ENCODE results near the gene C10orf67. TPM values are rescaled to one million over a fixed set of nuclear protein-coding genes. Genes with fewer than 3 reads are reported as not detected.
A peak's percentile ranks its signal among the peaks of the same experiment; 100 is the strongest.

The C10orf67 gene
- total RNA-seq, 4 donors from 2014 or later, result not detected

GRCh38 chr10:23191764-23192711, 152.6 kb downstream of the C10orf67 start, which contains the start of gene PTF1A:
TSS of gene PTF1A (plus strand) at chr10:23192312. CDS start at chr10:23192531, 219 bp downstream.
- ATAC-seq, result no peak
- WGBS, 2 donors (ENCODE audit: low coverage in 1 of 2), result 5% methylated on average over 5 of the region's 107 CpGs; no CpG with 5 or more reads in 1 of the 2 donors
- peak within 1 kb of the TSS in 1 of 2 donors; percentile 8 for H3K4me3 ChIP-seq

GRCh38 chr10:23190872-23191763, 153.5 kb downstream of the C10orf67 start:
- no peak for ATAC-seq
- TF ChIP-seq EP300 (IDR thresholded peaks at IDR 0.05), result no peak
- no peak for TF ChIP-seq POLR2A (IDR thresholded peaks at IDR 0.05)
- TF ChIP-seq CTCF (IDR thresholded peaks at IDR 0.05), result no peak
- TF ChIP-seq POLR2AphosphoS5 (IDR thresholded peaks at IDR 0.05), result no peak
- H3K4me1 ChIP-seq, result peaks cover 0 to 32% (median 0%) of the 10 kb centered on the region in 3 donors
- no peaks in the 10 kb centered on the region for H3K36me3 ChIP-seq
- H3K4me3 ChIP-seq, result no peak overlapping the region
- H3K27ac ChIP-seq, result no peak overlapping the region
- H3K9me3 ChIP-seq, result no peaks in the 10 kb centered on the region
- 1 to 3% methylated on average over 18 to 25 of the region's 36 CpGs for WGBS, 2 donors (ENCODE audit: low coverage in 1 of 2)
- H3K27me3 ChIP-seq, result peaks cover 92% of the 10 kb centered on the region

More at GRCh38 chr10:23191764-23192711, 152.6 kb downstream of the C10orf67 start, which contains the start of gene PTF1A:
- peaks cover 100% of the 10 kb centered on the region for H3K27me3 ChIP-seq
- no peaks in the 10 kb centered on the region for H3K9me3 ChIP-seq
- peaks cover 0 to 32% (median 0%) of the 10 kb centered on the region in 3 donors for H3K4me1 ChIP-seq
- TF ChIP-seq EP300 (IDR thresholded peaks at IDR 0.05), result no peak
- TF ChIP-seq CTCF (IDR thresholded peaks at IDR 0.05), result no peak
- no peak for TF ChIP-seq POLR2AphosphoS5 (IDR thresholded peaks at IDR 0.05)
- TF ChIP-seq POLR2A (IDR thresholded peaks at IDR 0.05), result no peak
- H3K27ac ChIP-seq, result no peak within 1 kb of the TSS
- H3K36me3 ChIP-seq, result no peaks in the 10 kb centered on the region

DNA sequence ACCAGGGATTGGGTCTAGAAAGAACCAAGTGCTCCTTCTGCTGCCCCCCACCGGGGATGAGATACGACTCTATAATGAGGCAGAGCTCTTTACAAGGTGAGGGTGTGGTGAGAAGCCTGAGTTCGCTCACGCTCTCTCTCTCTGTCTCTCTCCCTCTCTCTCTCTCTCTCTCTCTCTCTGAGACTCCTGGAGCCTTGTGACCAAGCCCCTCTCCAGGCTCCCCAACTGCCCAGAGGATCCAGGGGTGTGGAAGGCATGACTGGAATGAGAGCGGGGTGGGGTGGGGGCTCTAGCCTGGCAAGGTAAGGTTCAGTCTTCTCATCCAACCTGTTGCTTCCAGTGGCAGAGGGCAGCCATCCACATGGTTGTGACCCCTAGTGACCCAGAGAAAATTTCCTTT, 155.6 kb downstream of the C10orf67 start:
- Histone ChIP-seq H3K4me3 (no peak overlapping the region), H3K4me1 (peaks cover 0 to 22% (median 0%) of the 10 kb centered on the region in 3 donors), H3K36me3 (no peaks in the 10 kb centered on the region), H3K9me3 (no peaks in the 10 kb centered on the region), H3K27me3 (peaks cover 88% of the 10 kb centered on the region), H3K27ac (no peak overlapping the region)
- no peak for ATAC-seq
- 5 to 26% methylated on average over 4 of the region's 5 CpGs for WGBS, 2 donors (ENCODE audit: low coverage in 1 of 2)
- TF ChIP-seq EP300 (IDR thresholded peaks at IDR 0.05) (no peak), POLR2A (IDR thresholded peaks at IDR 0.05) (no peak), CTCF (IDR thresholded peaks at IDR 0.05) (no peak), POLR2AphosphoS5 (IDR thresholded peaks at IDR 0.05) (no peak)

GRCh38 chr10:23187155-23187554, 157.4 kb downstream of the C10orf67 start:
- Histone ChIP-seq H3K4me1 (peaks cover 0 to 9% (median 0%) of the 10 kb centered on the region in 3 donors), H3K36me3 (no peaks in the 10 kb centered on the region), H3K27ac (no peak overlapping the region), H3K9me3 (no peaks in the 10 kb centered on the region), H3K4me3 (no peak overlapping the region), H3K27me3 (peaks cover 84% of the 10 kb centered on the region)
- no CpG with 5 or more reads among the region's 1 CpG for WGBS, 2 donors (ENCODE audit: low coverage in 1 of 2)
- TF ChIP-seq EP300 (IDR thresholded peaks at IDR 0.05) (no peak), POLR2AphosphoS5 (IDR thresholded peaks at IDR 0.05) (no peak), POLR2A (IDR thresholded peaks at IDR 0.05) (no peak), CTCF (IDR thresholded peaks at IDR 0.05) (no peak)
- no peak for ATAC-seq

All from gastroesophageal sphincter (tissue), 4 donors.